ENCODE results near the gene UNC5B. TPM values are rescaled to one million over a fixed set of nuclear protein-coding genes. Genes with fewer than 3 reads are reported as not detected.

The UNC5B gene
- total RNA-seq, 1 donor from 2014 or later, result 0.63 TPM

GRCh38 chr10:71325267-71325666, 112.9 kb downstream of the UNC5B start:
- no peak for TF ChIP-seq CTCF (conservative IDR thresholded peaks at IDR 0.05; ENCODE audit: low read depth, low read length)
- DNase-seq (ENCODE audit: low read depth), result no peak
- no peak overlapping the region for H3K4me3 ChIP-seq (ENCODE audit: low read depth, low read length)

GRCh38 chr10:71326464-71326881, 114.1 kb downstream of the UNC5B start:
- H3K4me3 ChIP-seq (ENCODE audit: low read depth, low read length), result no peak overlapping the region
- no peak for DNase-seq (ENCODE audit: low read depth)
- TF ChIP-seq CTCF (conservative IDR thresholded peaks at IDR 0.05; ENCODE audit: low read depth, low read length), result no peak

GRCh38 chr10:71330789-71331404, 118.5 kb downstream of the UNC5B start:
- no peak for TF ChIP-seq CTCF (conservative IDR thresholded peaks at IDR 0.05; ENCODE audit: low read depth, low read length)
- no peak overlapping the region for H3K4me3 ChIP-seq (ENCODE audit: low read depth, low read length)
- DNase-seq (ENCODE audit: low read depth), result no peak

- DNase-seq (ENCODE audit: low read depth), result no peak
- H3K4me3 ChIP-seq (ENCODE audit: low read depth, low read length), result no peak overlapping the region
- TF ChIP-seq CTCF (conservative IDR thresholded peaks at IDR 0.05; ENCODE audit: low read depth, low read length), result no peak
These were observed 119.4 kb downstream of the UNC5B start for GRCh38 chr10:71331736-71332135.

- no peak for TF ChIP-seq CTCF (conservative IDR thresholded peaks at IDR 0.05; ENCODE audit: low read depth, low read length)
- DNase-seq (ENCODE audit: low read depth), result no peak
These were observed 120.1 kb downstream of the UNC5B start for GRCh38 chr10:71332466-71332865.

GRCh38 chr10:71333129-71333887, 120.9 kb downstream of the UNC5B start:
- no peak for DNase-seq (ENCODE audit: low read depth)
- H3K4me3 ChIP-seq (ENCODE audit: low read depth, low read length), result no peak overlapping the region
- TF ChIP-seq CTCF (conservative IDR thresholded peaks at IDR 0.05; ENCODE audit: low read depth, low read length), result no peak

More at GRCh38 chr10:71332466-71332865, 120.1 kb downstream of the UNC5B start:
- no peak overlapping the region for H3K4me3 ChIP-seq (ENCODE audit: low read depth, low read length)

Data from epithelial cell of proximal tubule (primary cell).